A673 (cell line): Measurements from ENCODE around the gene LECT2. TPM values are rescaled to one million over a fixed set of nuclear protein-coding genes. Genes with fewer than 3 reads are reported as not detected.

Experiments
- BruUV-seq: library from RNA; stranded (reverse); fragments of 400-500 nt; replicated peaks from 2 replicates; lab custom pipeline; 2021; lab: Mats Ljungman, UMichigan
- CTCF ChIA-PET: fragments of 300-600 bp; sonication (Branson Sonifier 250); formaldehyde crosslinking; loops from one replicate; lab custom pipeline; 2022; ENCODE audit warnings: antibody characterized with exemption; lab: Charles Lee
- POLR2A ChIA-PET: fragments of 300-600 bp; sonication (Branson Sonifier 250); formaldehyde crosslinking; loops from one replicate; lab custom pipeline; 2022; ENCODE audit warnings: antibody characterized with exemption; ENCODE audit not compliant: low non-redundant PET; lab: Charles Lee
- DNase-seq: peaks from one replicate; pipeline ENCODE4 v3.0.0-alpha.2; 2015; ENCODE audit warnings: low spot score
- H3K27ac ChIP-seq: fragments of 200-600 bp; sonication (generic); 2 replicates; pipeline ENCODE4 v1.5.1; 2016; ENCODE audit warnings: mixed run types, low read depth, mild to moderate bottlenecking, mixed read lengths, antibody characterized with exemption, low read length; ENCODE audit not compliant: poor library complexity, severe bottlenecking
- H3K27me3 ChIP-seq: fragments of 200-600 bp; sonication (generic); replicated peaks from 2 replicates; pipeline ENCODE4 v1.6.1; 2017; ENCODE audit warnings: mixed run types, low read depth, mild to moderate bottlenecking, mixed read lengths, antibody characterized with exemption, low read length; ENCODE audit not compliant: insufficient read depth, poor library complexity
- H3K36me3 ChIP-seq: fragments of 200-600 bp; sonication (generic); 2 replicates; pipeline ENCODE4 v1.6.1; 2016; ENCODE audit warnings: mixed run types, mild to moderate bottlenecking, mixed read lengths, antibody characterized with exemption, low read length; ENCODE audit not compliant: insufficient read depth, poor library complexity, severe bottlenecking
- H3K4me1 ChIP-seq: fragments of 200-600 bp; sonication (generic); 2 replicates; pipeline ENCODE4 v1.6.1; 2017; ENCODE audit warnings: mixed run types, mild to moderate bottlenecking, mixed read lengths, antibody characterized with exemption, low read length; ENCODE audit not compliant: insufficient read depth, poor library complexity, severe bottlenecking
- H3K4me3 ChIP-seq: fragments of 200-600 bp; sonication (generic); 2 replicates; pipeline ENCODE4 v1.5.1; 2016; ENCODE audit warnings: low read depth, mixed run types, mild to moderate bottlenecking, mixed read lengths, low read length; ENCODE audit not compliant: poor library complexity, severe bottlenecking
- H3K9me3 ChIP-seq: fragments of 200-600 bp; sonication (generic); 2 replicates; pipeline ENCODE4 v1.6.1; 2016; ENCODE audit warnings: mixed run types, low read depth, mild to moderate bottlenecking, mixed read lengths, antibody characterized with exemption, low read length; ENCODE audit not compliant: poor library complexity, severe bottlenecking
- EZH2 ChIP-seq: fragments of 200-600 bp; sonication (generic); IDR thresholded peaks from 2 replicates; pipeline ENCODE4 v1.6.1; 2017; ENCODE audit warnings: borderline replicate concordance, low read depth, mild to moderate bottlenecking, mixed read lengths, antibody characterized with exemption, low read length; ENCODE audit not compliant: poor library complexity, severe bottlenecking
- intact Hi-C: fragments of 100-400 bp; cut with micrococcal nuclease; formaldehyde crosslinking; loops from one replicate; pipeline ENCODE4 v1.10.0; 2022; ENCODE audit not compliant: unreplicated experiment
- total RNA-seq: library from RNA; stranded (reverse); gene quantifications from 2 replicates; pipeline ENCODE4 v1.2.3, GENCODE V29; 2021
- TF ChIP-seq, protein P1 (sequence below): fragments of 300-800, 200-600 bp; sonication (generic); conservative IDR thresholded peaks from 2 replicates; pipeline ENCODE4 v1.5.1; 2017; ENCODE audit warnings: low read depth, mild to moderate bottlenecking, antibody characterized with exemption, low read length, moderate library complexity, mixed read lengths

Gene LECT2
- total RNA-seq, 1 experiment from 2014 or later, result not detected

DNA sequence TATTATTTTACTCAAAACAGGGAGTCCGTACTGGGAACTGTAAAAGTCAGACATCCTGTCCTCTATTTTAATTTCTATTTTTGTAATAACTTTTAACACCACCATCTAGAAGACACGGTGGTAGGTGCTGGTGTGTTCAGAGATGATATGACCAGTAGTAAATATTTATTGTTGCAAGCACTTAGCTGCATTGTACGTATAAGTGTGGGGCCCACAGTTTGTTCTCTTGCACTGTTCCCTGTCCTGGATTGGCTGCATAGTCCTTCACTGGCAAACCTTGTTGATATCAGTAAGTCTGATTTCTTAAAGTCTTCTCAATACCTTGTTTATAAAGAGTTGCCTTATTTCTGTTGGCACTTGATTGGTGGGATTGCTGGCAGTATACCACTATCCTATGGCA is 34.6 kb downstream of the LECT2 start:
- peaks cover 95% of the 10 kb centered on the region for H3K27me3 ChIP-seq
- CTCF ChIA-PET, result no interaction called here
- DNase-seq, result no peak
- no peak overlapping the region for H3K4me3 ChIP-seq
- H3K9me3 ChIP-seq, result no peaks in the 10 kb centered on the region
- H3K27ac ChIP-seq, result no peak overlapping the region
- intact Hi-C loops, result no loop called here
- TF ChIP-seq, protein P1, sequence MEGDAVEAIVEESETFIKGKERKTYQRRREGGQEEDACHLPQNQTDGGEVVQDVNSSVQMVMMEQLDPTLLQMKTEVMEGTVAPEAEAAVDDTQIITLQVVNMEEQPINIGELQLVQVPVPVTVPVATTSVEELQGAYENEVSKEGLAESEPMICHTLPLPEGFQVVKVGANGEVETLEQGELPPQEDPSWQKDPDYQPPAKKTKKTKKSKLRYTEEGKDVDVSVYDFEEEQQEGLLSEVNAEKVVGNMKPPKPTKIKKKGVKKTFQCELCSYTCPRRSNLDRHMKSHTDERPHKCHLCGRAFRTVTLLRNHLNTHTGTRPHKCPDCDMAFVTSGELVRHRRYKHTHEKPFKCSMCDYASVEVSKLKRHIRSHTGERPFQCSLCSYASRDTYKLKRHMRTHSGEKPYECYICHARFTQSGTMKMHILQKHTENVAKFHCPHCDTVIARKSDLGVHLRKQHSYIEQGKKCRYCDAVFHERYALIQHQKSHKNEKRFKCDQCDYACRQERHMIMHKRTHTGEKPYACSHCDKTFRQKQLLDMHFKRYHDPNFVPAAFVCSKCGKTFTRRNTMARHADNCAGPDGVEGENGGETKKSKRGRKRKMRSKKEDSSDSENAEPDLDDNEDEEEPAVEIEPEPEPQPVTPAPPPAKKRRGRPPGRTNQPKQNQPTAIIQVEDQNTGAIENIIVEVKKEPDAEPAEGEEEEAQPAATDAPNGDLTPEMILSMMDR, result no peak
- no peak for TF ChIP-seq EZH2
- H3K36me3 ChIP-seq, result no peaks in the 10 kb centered on the region
- no TSS peak for BruUV-seq
- POLR2A ChIA-PET, result no interaction called here
- no peaks in the 10 kb centered on the region for H3K4me1 ChIP-seq

DNA sequence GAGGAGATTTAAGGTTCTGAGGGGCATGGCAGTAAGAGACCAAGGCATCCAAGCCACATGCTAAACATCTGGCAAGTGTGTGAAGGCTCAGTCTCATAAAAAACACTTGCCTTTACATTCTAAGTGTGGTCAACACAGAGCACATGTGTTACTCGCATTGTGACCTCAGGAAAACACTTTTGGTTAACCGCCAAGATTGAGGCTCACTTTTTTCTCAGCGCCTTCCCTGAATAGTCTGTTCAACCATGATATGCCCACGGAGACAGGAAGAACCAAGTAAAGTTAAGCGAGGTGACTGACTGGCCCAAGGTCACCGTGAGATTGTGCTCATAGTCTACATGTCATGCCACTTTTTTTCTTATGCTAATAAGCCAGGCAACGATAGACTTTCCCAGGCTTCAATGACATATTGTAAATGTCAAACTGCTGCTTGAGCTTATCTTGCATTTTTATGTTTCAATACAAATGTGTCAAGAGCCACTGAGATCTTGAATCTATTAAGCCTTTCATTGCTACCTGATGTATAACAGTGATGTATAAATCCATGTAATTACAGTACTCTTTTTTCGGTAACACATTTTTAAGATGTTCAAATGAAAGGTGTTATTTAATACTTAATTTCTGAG is 38.0 kb downstream of the LECT2 start:
- ChIA-PET CTCF (no interaction called here), POLR2A (no interaction called here)

DNA sequence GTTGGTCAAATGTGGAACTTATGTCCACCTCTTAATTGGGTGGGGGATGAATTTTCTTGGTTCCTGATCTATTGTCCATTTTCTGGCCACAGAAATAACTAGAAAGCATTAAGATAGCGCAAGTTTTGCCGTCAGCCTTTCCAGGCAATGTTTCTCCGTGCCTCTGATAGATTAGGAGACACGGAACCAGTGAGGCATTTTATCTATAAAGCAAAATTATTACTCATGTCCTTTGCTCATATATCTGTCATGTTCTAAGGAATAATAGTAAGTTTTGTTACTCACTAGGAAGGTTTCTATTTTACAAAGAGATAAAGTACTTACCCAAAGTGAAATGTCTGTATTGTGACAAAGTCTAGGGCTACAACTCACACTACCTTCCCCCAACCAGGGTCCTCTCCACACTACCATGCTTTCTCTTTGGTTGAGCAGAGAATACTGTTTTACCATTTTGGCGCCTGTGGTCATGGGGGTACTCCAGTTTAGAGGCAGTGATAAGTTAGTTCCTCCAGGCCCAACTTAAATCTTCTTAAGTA is 39.2 kb downstream of the LECT2 start:
- Histone ChIP-seq H3K4me1 (no peaks in the 10 kb centered on the region), H3K4me3 (no peak overlapping the region), H3K27ac (no peak overlapping the region), H3K36me3 (no peaks in the 10 kb centered on the region), H3K27me3 (peaks cover 98% of the 10 kb centered on the region), H3K9me3 (no peaks in the 10 kb centered on the region)
- ChIA-PET CTCF (no interaction called here), POLR2A (no interaction called here)
- no TSS peak for BruUV-seq
- intact Hi-C loops, result no loop called here
- TF ChIP-seq, protein P1, result no peak
- no peak for TF ChIP-seq EZH2
- DNase-seq, result no peak

More for the DNA sequence above, 38.0 kb downstream of the LECT2 start:
- no TSS peak for BruUV-seq
- DNase-seq, result no peak
- intact Hi-C loops, result no loop called here
- Histone ChIP-seq H3K36me3 (no peaks in the 10 kb centered on the region), H3K4me1 (no peaks in the 10 kb centered on the region), H3K4me3 (no peak overlapping the region), H3K9me3 (no peaks in the 10 kb centered on the region), H3K27ac (no peak overlapping the region), H3K27me3 (peaks cover 98% of the 10 kb centered on the region)
- TF ChIP-seq, protein P1, result no peak
- TF ChIP-seq EZH2, result no peak
